HL-60 (cell line): ENCODE data around the gene PITPNC1.

Source experiments
- CTCF ChIP-seq: IDR thresholded peaks from one replicate; pipeline ENCODE4 v1.5.1; 2011; ENCODE audit warnings: low read length, control low read depth, inconsistent platforms; ENCODE audit not compliant: insufficient read depth
- GABPA ChIP-seq: IDR thresholded peaks from 2 replicates; pipeline ENCODE4 v1.6.1; 2012; ENCODE audit warnings: low read depth
- POLR2AphosphoS5 ChIP-seq: IDR thresholded peaks from 2 replicates; pipeline ENCODE4 v1.6.1; 2012; ENCODE audit warnings: low read depth
- REST ChIP-seq: IDR thresholded peaks from 2 replicates; pipeline ENCODE4 v1.6.1; 2012; ENCODE audit warnings: low read depth; ENCODE audit not compliant: insufficient replicate concordance

GRCh38 chr17:67476787-67477335 lies 99.8 kb downstream of the PITPNC1 start:
- TF ChIP-seq CTCF (no peak), REST (no peak), POLR2AphosphoS5 (no peak), GABPA (no peak)
